AG04450 (cell line): ENCODE measurements around the gene LIN28A. TPM values are rescaled to one million over a fixed set of nuclear protein-coding genes. Genes with fewer than 3 reads are reported as not detected.
A peak's percentile ranks its signal among the peaks of the same experiment; 100 is the strongest.

Source experiments
- CTCF ChIA-PET: fragments of 300-600, 350-600 bp; formaldehyde crosslinking; extraction: SDS; loops from one replicate; lab custom pipeline; 2022; ENCODE audit warnings: antibody characterized with exemption, inconsistent platforms; lab: Charles Lee
- POLR2A ChIA-PET: fragments of 350-600 bp; formaldehyde crosslinking; extraction: SDS; loops from one replicate; lab custom pipeline; 2021; ENCODE audit warnings: antibody characterized with exemption, inconsistent platforms; lab: Yijun Ruan, JAX
- DNase-seq: peaks from one replicate; pipeline ENCODE4 v3.0.0-alpha.2; 2011; ENCODE audit warnings: low read depth, low spot score
- H3K27ac ChIP-seq: one replicate; pipeline ENCODE4 v1.5.1; 2012; ENCODE audit warnings: low read depth, low read length, control low read depth
- H3K27me3 ChIP-seq: one replicate; pipeline ENCODE4 v1.6.0; 2012; ENCODE audit warnings: low read length; ENCODE audit not compliant: control insufficient read depth, insufficient read depth
- H3K4me3 ChIP-seq: 2 replicates; pipeline ENCODE4 v1.5.1; 2011; ENCODE audit warnings: mild to moderate bottlenecking, low read depth, low read length, control low read depth
- H3K9me3 ChIP-seq: 2 replicates; pipeline ENCODE4 v1.5.1; 2012; ENCODE audit warnings: low read length; ENCODE audit not compliant: control insufficient read depth, insufficient read depth
- CTCF ChIP-seq: IDR thresholded peaks from 2 replicates; pipeline ENCODE4 v1.5.1; 2011; ENCODE audit warnings: low read depth, low read length, control low read depth, inconsistent platforms
- polyA minus RNA-seq: library from RNA; depleted of rRNA, polyadenylated mRNA; stranded (reverse); fragments of >200 nt; gene quantifications from 2 replicates; pipeline ENCODE4 v1.2.3, GENCODE V29; 2011; rRNA and poly(A)+ RNA removed
- polyA plus RNA-seq: library from polyadenylated mRNA; depleted of rRNA; stranded (reverse); fragments of >200 nt; gene quantifications from 2 replicates; pipeline ENCODE4 v1.2.3, GENCODE V29; 2011; rRNA removed

LIN28A gene
- polyA plus RNA-seq (not detected in 2 replicates), polyA minus RNA-seq (not detected in 2 replicates)

GRCh38 chr1:26410706-26411623, at the start of gene LIN28A:
TSS of gene LIN28A (plus strand) at chr1:26410817. CDS start at chr1:26410892, 75 bp downstream.
- Histone ChIP-seq H3K27ac (no peak within 1 kb of the TSS), H3K4me3 (no peak within 1 kb of the TSS), H3K27me3 (peaks cover 59% of the 10 kb centered on the region), H3K9me3 (no peaks in the 10 kb centered on the region; the same call in 1 of the 2 replicates)
- ChIA-PET POLR2A (no interaction called here), CTCF (interaction anchor here (1.1 kb wide), 1 partner anchor 177 kb away, joined by 3 read pairs; the partner anchor contains the start of gene CEP85)
- DNase-seq = no peak
- TF ChIP-seq CTCF = no peak

GRCh38 chr1:26361605-26362122, 49.0 kb upstream of the LIN28A start:
- Histone ChIP-seq H3K4me3 (no peak overlapping the region), H3K27ac (no peak overlapping the region), H3K27me3 (peaks cover 56% of the 10 kb centered on the region), H3K9me3 (peaks cover 7% of the 10 kb centered on the region; the same call in 1 of the 2 replicates)
- ChIA-PET POLR2A (no interaction called here), CTCF (interaction anchor here (0.6 to 4.2 kb wide), 5 partner anchors 14 to 56 kb away, joined by 3 to 120 read pairs (median 5); partner anchors contain the start of gene ZNF683)
- DNase-seq = no peak
- TF ChIP-seq CTCF = no peak

- Histone ChIP-seq H3K9me3 (peaks cover 7% of the 10 kb centered on the region; the same call in 1 of the 2 replicates), H3K27me3 (peaks cover 54% of the 10 kb centered on the region), H3K27ac (no peak overlapping the region), H3K4me3 (no peak overlapping the region)
- ChIA-PET CTCF (interaction anchor here (0.6 to 4.2 kb wide), 5 partner anchors 13 to 55 kb away, joined by 3 to 120 read pairs (median 5); partner anchors contain the start of gene ZNF683), POLR2A (no interaction called here)
- DNase-seq = no peak
- TF ChIP-seq CTCF = no peak
Measured at GRCh38 chr1:26362331-26362730, 48.3 kb upstream of the LIN28A start.

- POLR2A ChIA-PET = no interaction called here
- TF ChIP-seq CTCF = peak; percentile 97
- CTCF ChIA-PET = interaction anchor here (0.6 to 4.2 kb wide), 41 partner anchors 10 to 278 kb away, joined by 3 to 120 read pairs (median 4); partner anchors contain the start of genes CEP85, CRYBG2 and ZNF683
- Histone ChIP-seq H3K27ac (no peak overlapping the region), H3K9me3 (peaks cover 7% of the 10 kb centered on the region; the same call in 1 of the 2 replicates), H3K4me3 (no peak overlapping the region), H3K27me3 (peaks cover 56% of the 10 kb centered on the region)
- peak; percentile 15 for DNase-seq
Measured at GRCh38 chr1:26363549-26364448, 46.8 kb upstream of the LIN28A start.
